ENCODE data around the gene FCHSD2.
A peak's percentile ranks its signal among the peaks of the same experiment; 100 is the strongest.
"Not testable (repeated sequence)": the region's sequence is repeated elsewhere in the genome, so short reads cannot be mapped to it uniquely, and the experiment has no call there.

FCHSD2 gene

GRCh38 chr11:72814286-72815109, 327.6 kb downstream of the FCHSD2 start, which contains the start of gene ATG16L2:
ATG16L2 (plus strand) TSS chr11:72814411; CDS start chr11:72814446, 35 bp downstream.
- DNase-seq (ENCODE audit: insufficient read length, low spot score), result peak; percentile 90
- TF ChIP-seq POU2F2 (IDR thresholded peaks at IDR 0.05; ENCODE audit: low read depth, low read length), result no peak
- peak; percentile 20 for TF ChIP-seq TAF1 (IDR thresholded peaks at IDR 0.05; ENCODE audit: low read depth, low read length)
- peak; percentile 62 for TF ChIP-seq POLR2AphosphoS5 (IDR thresholded peaks at IDR 0.05; ENCODE audit: low read depth, low read length)
- FAIRE-seq, result peak; percentile 85

- TF ChIP-seq POU2F2 (IDR thresholded peaks at IDR 0.05; ENCODE audit: low read depth, low read length), result peak; percentile 67
- TF ChIP-seq POLR2A (IDR thresholded peaks at IDR 0.05; ENCODE audit: low read depth, low read length), result peak; percentile 91
- TF ChIP-seq PAX5 (IDR thresholded peaks at IDR 0.05; ENCODE audit: insufficient read depth, low read length, severe bottlenecking), result no peak
- peak; percentile 92 for TF ChIP-seq POLR2AphosphoS5 (IDR thresholded peaks at IDR 0.05; ENCODE audit: low read depth, low read length)
- peak; percentile 64 for TF ChIP-seq TAF1 (IDR thresholded peaks at IDR 0.05; ENCODE audit: low read depth, low read length)
- no peak for TF ChIP-seq SPI1 (IDR thresholded peaks at IDR 0.05; ENCODE audit: low read depth, low read length)
- DNase-seq (ENCODE audit: insufficient read length, low spot score) (peak; percentile 74), FAIRE-seq (peak; percentile 35)
These were observed 328.3 kb downstream of the FCHSD2 start for GRCh38 chr11:72813740-72814285.

GRCh38 chr11:72812967-72813739, 329.0 kb downstream of the FCHSD2 start:
- DNase-seq (ENCODE audit: insufficient read length, low spot score), result no peak
- FAIRE-seq, result peak; percentile 80
- TF ChIP-seq POLR2A (IDR thresholded peaks at IDR 0.05; ENCODE audit: low read depth, low read length) (no peak; the same call in 1 of the 2 replicates), POLR2AphosphoS5 (IDR thresholded peaks at IDR 0.05; ENCODE audit: low read depth, low read length) (peak; percentile 21; the same call in 1 of the 2 replicates), PAX5 (IDR thresholded peaks at IDR 0.05; ENCODE audit: insufficient read depth, low read length, severe bottlenecking) (no peak), POU2F2 (IDR thresholded peaks at IDR 0.05; ENCODE audit: low read depth, low read length) (peak; percentile 37; the same call in 1 of the 2 replicates)

- TF ChIP-seq TAF1 (IDR thresholded peaks at IDR 0.05; ENCODE audit: low read depth, low read length) (no peak), POLR2AphosphoS5 (IDR thresholded peaks at IDR 0.05; ENCODE audit: low read depth, low read length) (no peak), SPI1 (IDR thresholded peaks at IDR 0.05; ENCODE audit: low read depth, low read length) (no peak), POLR2A (IDR thresholded peaks at IDR 0.05; ENCODE audit: low read depth, low read length) (no peak), POU2F2 (IDR thresholded peaks at IDR 0.05; ENCODE audit: low read depth, low read length) (no peak), PAX5 (IDR thresholded peaks at IDR 0.05; ENCODE audit: insufficient read depth, low read length, severe bottlenecking) (no peak)
- no peak for FAIRE-seq
- no peak for DNase-seq (ENCODE audit: insufficient read length, low spot score)
These were observed 329.5 kb downstream of the FCHSD2 start for GRCh38 chr11:72812604-72812966.

- FAIRE-seq, result not testable (repeated sequence)
These were observed 330.4 kb downstream of the FCHSD2 start for GRCh38 chr11:72811686-72812085.

GRCh38 chr11:72808331-72808798, 333.8 kb downstream of the FCHSD2 start:
- no peak for TF ChIP-seq POLR2AphosphoS5 (IDR thresholded peaks at IDR 0.05; ENCODE audit: low read depth, low read length)
- no peak for TF ChIP-seq TAF1 (IDR thresholded peaks at IDR 0.05; ENCODE audit: low read depth, low read length)
- TF ChIP-seq PAX5 (IDR thresholded peaks at IDR 0.05; ENCODE audit: insufficient read depth, low read length, severe bottlenecking), result no peak
- TF ChIP-seq SPI1 (IDR thresholded peaks at IDR 0.05; ENCODE audit: low read depth, low read length), result no peak
- no peak for TF ChIP-seq POLR2A (IDR thresholded peaks at IDR 0.05; ENCODE audit: low read depth, low read length)
- no peak for TF ChIP-seq POU2F2 (IDR thresholded peaks at IDR 0.05; ENCODE audit: low read depth, low read length)
- no peak for DNase-seq (ENCODE audit: insufficient read length, low spot score)
- FAIRE-seq, result no peak

More at GRCh38 chr11:72811686-72812085, 330.4 kb downstream of the FCHSD2 start:
- not testable (repeated sequence) for DNase-seq (ENCODE audit: insufficient read length, low spot score)

- FAIRE-seq (no peak), DNase-seq (ENCODE audit: insufficient read length, low spot score) (no peak)
- TF ChIP-seq PAX5 (IDR thresholded peaks at IDR 0.05; ENCODE audit: insufficient read depth, low read length, severe bottlenecking) (no peak), SPI1 (IDR thresholded peaks at IDR 0.05; ENCODE audit: low read depth, low read length) (peak; percentile 14; the same call in 1 of the 2 replicates), TAF1 (IDR thresholded peaks at IDR 0.05; ENCODE audit: low read depth, low read length) (no peak)
These were observed 334.3 kb downstream of the FCHSD2 start for GRCh38 chr11:72807792-72808191.

- TF ChIP-seq SPI1 (IDR thresholded peaks at IDR 0.05; ENCODE audit: low read depth, low read length) (peak; percentile 9; the same call in 1 of the 2 replicates), PAX5 (IDR thresholded peaks at IDR 0.05; ENCODE audit: insufficient read depth, low read length, severe bottlenecking) (no peak), POLR2AphosphoS5 (IDR thresholded peaks at IDR 0.05; ENCODE audit: low read depth, low read length) (no peak)
- FAIRE-seq, result no peak
- no peak for DNase-seq (ENCODE audit: insufficient read length, low spot score)
These were observed 335.0 kb downstream of the FCHSD2 start for GRCh38 chr11:72807021-72807693.

- not testable (repeated sequence) for FAIRE-seq; DNase-seq (ENCODE audit: insufficient read length, low spot score)
These were observed 335.7 kb downstream of the FCHSD2 start for GRCh38 chr11:72806378-72806777.

Measured in GM12891 (cell line).